CD4-positive, alpha-beta T cell treated with Interleukin-1 beta for 1 hour (primary cell): ENCODE data around the gene LRP8.

Source experiments
- DNase-seq, 2 donors: peaks; one replicate each; pipeline ENCODE4 v3.0.0-alpha.2; 2020 to 2022

The LRP8 gene

GRCh38 chr1:53256511-53257453 is 71.1 kb downstream of the LRP8 start:
- no peak for DNase-seq

- no peak for DNase-seq
These were observed 72.8 kb downstream of the LRP8 start for GRCh38 chr1:53255031-53255430.

DNA sequence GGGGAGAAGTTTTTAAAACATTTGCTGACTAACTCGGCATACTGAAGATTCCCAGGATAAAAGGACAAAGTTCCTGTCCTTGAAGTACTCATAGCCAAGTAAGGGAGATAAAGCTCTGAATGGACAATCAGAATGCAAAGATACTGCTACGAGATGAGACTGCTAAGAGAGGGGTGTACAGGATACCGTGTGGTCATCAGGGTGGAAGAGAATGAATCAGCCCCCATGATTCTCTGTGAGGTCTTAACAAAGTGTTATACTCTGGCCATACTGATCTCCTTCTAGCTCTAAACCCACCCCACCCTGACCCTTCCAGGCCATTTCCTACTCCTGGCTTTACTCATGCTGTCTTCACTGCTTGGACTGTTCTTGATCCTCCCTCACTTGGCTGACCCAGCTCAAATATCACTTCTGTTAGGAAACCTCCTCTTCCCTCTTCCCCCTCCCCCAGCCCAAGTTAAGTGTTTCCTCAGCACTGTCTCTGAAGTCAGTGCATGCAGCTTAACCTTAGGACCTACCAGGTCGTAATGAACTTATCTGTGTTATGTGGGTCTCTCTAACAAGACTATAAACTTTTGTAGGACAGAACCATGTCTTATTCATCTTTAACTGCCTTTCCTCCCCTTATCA is 73.7 kb downstream of the LRP8 start:
- no peak for DNase-seq

GRCh38 chr1:53250325-53250724 is 77.5 kb downstream of the LRP8 start:
- no peak for DNase-seq

GRCh38 chr1:53249706-53250105 is 78.2 kb downstream of the LRP8 start:
- DNase-seq, result no peak

GRCh38 chr1:53246261-53247134 is 81.4 kb downstream of the LRP8 start:
- DNase-seq, result no peak

DNA sequence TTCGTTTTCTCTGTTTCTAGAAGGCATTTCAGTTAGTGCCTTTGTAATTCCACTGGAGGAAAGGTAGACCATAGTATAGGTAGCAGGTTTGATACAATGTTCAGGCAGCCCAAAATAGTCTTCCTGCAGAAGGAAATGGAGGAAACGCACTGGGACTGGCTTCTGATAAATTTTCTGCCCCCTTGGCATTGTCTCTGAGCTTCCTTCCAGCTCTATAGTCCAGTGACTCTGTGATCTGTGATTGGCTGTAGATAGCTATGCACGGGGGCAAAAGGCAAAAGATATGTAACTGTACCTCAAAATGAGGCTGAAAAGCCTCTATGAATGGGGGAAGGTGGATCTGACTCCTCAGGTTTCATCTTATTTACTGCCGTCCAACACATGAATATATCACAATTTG is 83.7 kb downstream of the LRP8 start:
- no peak for DNase-seq

- DNase-seq, result no peak
These were observed 85.5 kb downstream of the LRP8 start for GRCh38 chr1:53242381-53242780.

DNA sequence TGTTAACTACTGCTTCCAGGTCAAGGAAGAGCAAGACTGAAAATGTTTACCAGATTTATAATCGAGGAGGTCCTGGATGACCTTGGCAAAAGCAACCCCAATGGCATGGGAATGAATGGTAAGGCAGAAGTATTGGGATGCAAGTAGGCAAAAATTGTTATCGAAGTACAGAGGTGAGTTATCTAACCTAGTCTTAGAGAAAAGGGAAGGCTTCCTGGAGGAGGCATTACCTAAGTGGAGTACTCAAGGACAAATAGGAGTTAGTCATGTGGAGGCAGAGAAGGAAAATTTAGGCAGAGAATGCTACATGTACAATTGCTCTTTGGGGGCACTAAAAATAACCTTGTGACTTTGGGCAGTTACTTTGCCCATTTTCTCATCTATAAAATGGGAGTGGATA is 86.0 kb downstream of the LRP8 start:
- DNase-seq, result no peak

GRCh38 chr1:53238197-53239155 is 89.4 kb downstream of the LRP8 start, which contains the start of gene MAGOH:
TSS of gene MAGOH (minus strand) at chr1:53238518. CDS start at chr1:53238448, 70 bp downstream.
- DNase-seq, result peak; percentile 95 to 96

GRCh38 chr1:53237638-53238037 is 90.2 kb downstream of the LRP8 start:
- no peak for DNase-seq

GRCh38 chr1:53220962-53221286 is 106.9 kb downstream of the LRP8 start:
- DNase-seq, result no peak

GRCh38 chr1:53220171-53220961 is 107.5 kb downstream of the LRP8 start, which contains the start of gene CZIB:
TSS of gene CZIB (minus strand) at chr1:53220634. CDS start at chr1:53220575, 59 bp downstream.
- DNase-seq, result peak; percentile 91 to 92

DNA sequence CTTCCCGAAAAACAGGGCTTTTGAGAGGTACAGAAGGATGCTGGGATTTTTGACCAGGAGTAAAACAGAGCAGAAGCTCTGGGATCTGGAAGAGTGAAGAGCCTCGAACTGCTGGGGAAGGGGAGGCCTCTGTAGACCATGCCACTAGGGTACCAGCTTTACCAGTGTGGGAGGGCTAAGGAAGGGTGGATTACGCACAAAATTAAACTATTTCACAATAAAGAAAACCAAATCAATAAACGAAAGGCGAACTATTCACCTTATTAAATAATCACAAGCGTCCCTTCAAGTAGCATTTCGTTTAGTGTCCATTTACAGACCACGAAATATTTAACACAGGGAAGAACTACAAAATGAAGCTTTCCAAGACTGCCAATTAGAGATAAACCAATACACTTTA is 108.2 kb downstream of the LRP8 start:
- no peak for DNase-seq

DNA sequence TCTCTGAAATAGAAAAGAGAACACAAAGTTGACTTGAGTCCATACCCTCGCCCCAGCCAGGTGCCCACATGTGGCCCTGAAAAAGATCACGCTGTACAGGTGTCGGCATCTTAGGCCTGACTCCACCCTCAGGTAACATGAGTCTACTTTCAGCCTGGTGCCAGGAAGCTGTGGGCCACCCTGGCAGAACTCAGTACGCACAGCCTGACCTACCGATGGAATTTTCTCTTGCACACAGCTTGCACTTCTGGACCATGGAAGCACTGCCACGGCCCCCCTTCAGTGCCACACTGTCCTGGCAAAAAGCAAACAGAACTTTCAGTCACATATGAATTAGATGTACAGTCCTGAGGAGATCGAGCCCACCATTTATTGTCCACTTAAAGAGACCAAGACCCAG is 109.7 kb downstream of the LRP8 start:
- no peak for DNase-seq

GRCh38 chr1:53214376-53214940 is 113.4 kb downstream of the LRP8 start:
- DNase-seq, result no peak

- DNase-seq, result no peak
These were observed 116.9 kb downstream of the LRP8 start for GRCh38 chr1:53210954-53211353.

GRCh38 chr1:53210352-53210751 is 117.5 kb downstream of the LRP8 start:
- DNase-seq, result no peak

- DNase-seq, result no peak
These were observed 120.1 kb downstream of the LRP8 start for GRCh38 chr1:53207726-53208125.

- no peak for DNase-seq
These were observed 121.0 kb downstream of the LRP8 start for GRCh38 chr1:53206735-53207379.
